SU-DHL-6 (cell line): ENCODE results near the gene CSNK1A1.

Experiments used
- CTCF ChIP-seq: fragments of 200-600 bp; sonication (generic); IDR thresholded peaks from one replicate; pipeline ENCODE4 v1.5.1; 2017; ENCODE audit warnings: antibody characterized with exemption, mild to moderate bottlenecking, low read length, moderate library complexity; ENCODE audit not compliant: insufficient read depth, poor library complexity, severe bottlenecking
- EZH2phosphoT487 ChIP-seq: fragments of 200-600 bp; sonication (generic), shearing (Covaris generic); conservative IDR thresholded peaks from 2 replicates; pipeline ENCODE4 v1.6.1; 2018; ENCODE audit warnings: mild to moderate bottlenecking, antibody characterized with exemption, low read length, moderate library complexity, mixed read lengths

- TF ChIP-seq CTCF = no peak
- TF ChIP-seq EZH2phosphoT487 = no peak
Observed at GRCh38 chr5:149473441-149473840, 77.8 kb downstream of the CSNK1A1 start.
